ENCODE data around the gene DLG1. TPM values are rescaled to one million over a fixed set of nuclear protein-coding genes. Genes with fewer than 3 reads are reported as not detected.
"Not testable (repeated sequence)": the region's sequence is repeated elsewhere in the genome, so short reads cannot be mapped to it uniquely, and the experiment has no call there.

Gene DLG1
- total RNA-seq, 1 experiment from 2014 or later = 127 TPM

GRCh38 chr3:197204736-197205135 is 93.7 kb downstream of the DLG1 start:
- Mint-ChIP-seq H3K9me3 (ENCODE audit: low read depth, unreplicated experiment) (no peaks in the 10 kb centered on the region), H3K27me3 (ENCODE audit: unreplicated experiment) (no peaks in the 10 kb centered on the region), H3K4me3 (ENCODE audit: low read depth, unreplicated experiment) (no peak overlapping the region), H3K36me3 (ENCODE audit: insufficient read depth, unreplicated experiment) (no peaks in the 10 kb centered on the region), H3K4me1 (ENCODE audit: low read depth, unreplicated experiment) (peaks cover 17% of the 10 kb centered on the region), H3K27ac (ENCODE audit: unreplicated experiment) (no peak overlapping the region)
- TF ChIP-seq, protein P1, sequence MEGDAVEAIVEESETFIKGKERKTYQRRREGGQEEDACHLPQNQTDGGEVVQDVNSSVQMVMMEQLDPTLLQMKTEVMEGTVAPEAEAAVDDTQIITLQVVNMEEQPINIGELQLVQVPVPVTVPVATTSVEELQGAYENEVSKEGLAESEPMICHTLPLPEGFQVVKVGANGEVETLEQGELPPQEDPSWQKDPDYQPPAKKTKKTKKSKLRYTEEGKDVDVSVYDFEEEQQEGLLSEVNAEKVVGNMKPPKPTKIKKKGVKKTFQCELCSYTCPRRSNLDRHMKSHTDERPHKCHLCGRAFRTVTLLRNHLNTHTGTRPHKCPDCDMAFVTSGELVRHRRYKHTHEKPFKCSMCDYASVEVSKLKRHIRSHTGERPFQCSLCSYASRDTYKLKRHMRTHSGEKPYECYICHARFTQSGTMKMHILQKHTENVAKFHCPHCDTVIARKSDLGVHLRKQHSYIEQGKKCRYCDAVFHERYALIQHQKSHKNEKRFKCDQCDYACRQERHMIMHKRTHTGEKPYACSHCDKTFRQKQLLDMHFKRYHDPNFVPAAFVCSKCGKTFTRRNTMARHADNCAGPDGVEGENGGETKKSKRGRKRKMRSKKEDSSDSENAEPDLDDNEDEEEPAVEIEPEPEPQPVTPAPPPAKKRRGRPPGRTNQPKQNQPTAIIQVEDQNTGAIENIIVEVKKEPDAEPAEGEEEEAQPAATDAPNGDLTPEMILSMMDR (IDR thresholded peaks at IDR 0.05; ENCODE audit: unreplicated experiment) = no peak
- CTCF ChIA-PET = interaction anchor here (1.0 kb wide), 1 partner anchor 18 kb away, joined by 3 read pairs; no protein-coding TSS in a partner anchor
- no peak for DNase-seq
- no TSS peak for BruUV-seq (replicated peaks)
- intact Hi-C loops (cut with micrococcal nuclease; ENCODE audit: unreplicated experiment) = no loop called here

DNA sequence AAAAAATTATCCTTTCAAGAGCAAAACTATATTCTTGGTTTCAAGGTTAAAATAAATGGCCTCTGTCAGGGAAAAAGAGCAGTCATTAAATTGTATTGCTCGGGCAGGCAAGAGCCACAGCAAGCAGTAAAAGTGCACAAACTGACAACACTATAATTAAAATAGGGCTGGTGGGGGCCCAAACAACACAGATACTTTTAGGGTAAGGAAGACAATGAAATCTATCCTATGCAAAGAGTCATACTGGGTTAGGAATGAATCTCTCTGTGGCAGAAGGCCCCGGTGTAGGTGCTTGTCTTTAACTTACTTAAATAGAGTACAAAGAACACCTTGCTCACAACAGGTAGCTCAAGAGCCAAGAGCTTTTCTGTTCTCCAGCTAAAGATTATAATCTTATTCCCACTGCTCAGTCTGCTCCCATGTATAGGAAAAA is 94.7 kb downstream of the DLG1 start:
- CTCF ChIA-PET = interaction anchor here (1.0 kb wide), 1 partner anchor 19 kb away, joined by 3 read pairs; no protein-coding TSS in a partner anchor
- Mint-ChIP-seq H3K36me3 (ENCODE audit: insufficient read depth, unreplicated experiment) (no peaks in the 10 kb centered on the region), H3K4me1 (ENCODE audit: low read depth, unreplicated experiment) (peaks cover 15% of the 10 kb centered on the region), H3K4me3 (ENCODE audit: low read depth, unreplicated experiment) (no peak overlapping the region), H3K27me3 (ENCODE audit: unreplicated experiment) (no peaks in the 10 kb centered on the region), H3K27ac (ENCODE audit: unreplicated experiment) (no peak overlapping the region), H3K9me3 (ENCODE audit: low read depth, unreplicated experiment) (no peaks in the 10 kb centered on the region)
- BruUV-seq (replicated peaks) = no TSS peak
- no peak for DNase-seq
- TF ChIP-seq, protein P1 (IDR thresholded peaks at IDR 0.05; ENCODE audit: unreplicated experiment) = no peak
- intact Hi-C loops (cut with micrococcal nuclease; ENCODE audit: unreplicated experiment) = no loop called here

DNA sequence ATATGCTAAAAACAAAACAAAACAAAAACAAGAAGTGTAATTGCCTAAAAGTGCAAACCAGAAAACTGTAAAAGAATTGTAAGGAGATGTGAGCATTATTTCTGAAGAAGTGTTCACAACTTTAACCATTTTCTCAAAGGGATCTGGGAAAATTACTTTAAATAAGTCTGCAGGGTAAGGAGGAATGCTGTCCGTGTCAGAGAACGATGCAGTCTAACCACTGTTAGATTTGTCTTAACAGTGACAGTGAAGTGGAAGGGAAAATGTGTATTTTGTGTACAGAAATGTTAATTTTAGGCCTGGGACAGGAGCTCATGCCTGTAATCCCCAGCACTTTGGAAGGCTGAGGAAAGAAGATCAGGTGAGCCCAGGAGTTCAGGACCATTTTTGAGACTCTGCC is 95.7 kb downstream of the DLG1 start:
- Mint-ChIP-seq H3K36me3 (ENCODE audit: insufficient read depth, unreplicated experiment) (no peaks in the 10 kb centered on the region), H3K4me3 (ENCODE audit: low read depth, unreplicated experiment) (no peak overlapping the region), H3K4me1 (ENCODE audit: low read depth, unreplicated experiment) (peaks cover 9% of the 10 kb centered on the region), H3K9me3 (ENCODE audit: low read depth, unreplicated experiment) (no peaks in the 10 kb centered on the region), H3K27ac (ENCODE audit: unreplicated experiment) (no peak overlapping the region), H3K27me3 (ENCODE audit: unreplicated experiment) (no peaks in the 10 kb centered on the region)
- BruUV-seq (replicated peaks) = no TSS peak
- CTCF ChIA-PET = no interaction called here
- no peak for DNase-seq
- TF ChIP-seq, protein P1 (IDR thresholded peaks at IDR 0.05; ENCODE audit: unreplicated experiment) = no peak
- intact Hi-C loops (cut with micrococcal nuclease; ENCODE audit: unreplicated experiment) = no loop called here

DNA sequence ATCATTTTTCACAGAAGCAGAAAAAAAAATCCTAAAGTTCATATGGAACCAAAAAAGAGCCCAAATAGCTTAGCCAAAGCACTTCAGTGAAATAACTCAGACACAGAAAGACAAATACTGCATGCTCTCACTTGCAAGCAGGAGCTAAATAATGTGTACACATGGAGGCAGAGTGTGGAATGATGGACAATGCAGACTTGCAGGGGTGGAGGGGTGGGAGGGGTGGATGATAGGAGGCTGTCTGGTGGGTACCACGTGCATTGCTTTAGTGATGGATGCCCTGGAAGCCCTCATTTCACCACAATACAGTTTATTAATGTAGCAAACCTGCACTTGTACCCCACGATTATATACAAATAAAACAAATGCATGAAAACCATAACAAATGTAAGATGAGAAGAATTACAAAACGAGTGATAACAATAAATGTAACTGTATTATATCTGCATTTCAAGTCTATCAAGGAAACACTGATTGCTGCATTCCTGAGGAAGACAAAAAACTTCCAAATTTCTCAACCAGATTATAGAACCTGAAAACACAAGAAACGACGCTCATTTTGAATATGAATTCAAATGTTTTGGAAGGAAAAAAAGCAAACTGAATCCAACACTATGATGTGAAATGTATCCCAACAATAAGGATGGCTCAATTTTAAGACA is 96.5 kb downstream of the DLG1 start:
- H3K36me3 Mint-ChIP-seq (ENCODE audit: insufficient read depth, unreplicated experiment) = no peaks in the 10 kb centered on the region
- no peaks in the 10 kb centered on the region for H3K27me3 Mint-ChIP-seq (ENCODE audit: unreplicated experiment)
- H3K27ac Mint-ChIP-seq (ENCODE audit: unreplicated experiment) = no peak overlapping the region
- intact Hi-C loops (cut with micrococcal nuclease; ENCODE audit: unreplicated experiment) = no loop called here
- peaks cover 9% of the 10 kb centered on the region for H3K4me1 Mint-ChIP-seq (ENCODE audit: low read depth, unreplicated experiment)
- BruUV-seq (replicated peaks) = no TSS peak
- no peaks in the 10 kb centered on the region for H3K9me3 Mint-ChIP-seq (ENCODE audit: low read depth, unreplicated experiment)
- no peak for DNase-seq
- CTCF ChIA-PET = interaction anchor here (0.7 kb wide), 1 partner anchor 104 kb away, joined by 5 read pairs; no protein-coding TSS in a partner anchor
- H3K4me3 Mint-ChIP-seq (ENCODE audit: low read depth, unreplicated experiment) = no peak overlapping the region
- TF ChIP-seq, protein P1 (IDR thresholded peaks at IDR 0.05; ENCODE audit: unreplicated experiment) = no peak

- intact Hi-C loops (cut with micrococcal nuclease; ENCODE audit: unreplicated experiment); H3K4me3 Mint-ChIP-seq (ENCODE audit: low read depth, unreplicated experiment); H3K27ac Mint-ChIP-seq (ENCODE audit: unreplicated experiment); H3K27me3 Mint-ChIP-seq (ENCODE audit: unreplicated experiment); CTCF ChIA-PET; H3K9me3 Mint-ChIP-seq (ENCODE audit: low read depth, unreplicated experiment); DNase-seq; H3K36me3 Mint-ChIP-seq (ENCODE audit: insufficient read depth, unreplicated experiment); BruUV-seq (replicated peaks); H3K4me1 Mint-ChIP-seq (ENCODE audit: low read depth, unreplicated experiment): not testable (repeated sequence)
These were observed 97.6 kb downstream of the DLG1 start for GRCh38 chr3:197200856-197201255.

All from Calu3 (cell line).